HepG2 (cell line): ENCODE data around the gene TOP2B. TPM values are rescaled to one million over a fixed set of nuclear protein-coding genes. Genes with fewer than 3 reads are reported as not detected.
A peak's percentile ranks its signal among the peaks of the same experiment; 100 is the strongest.

Experiments used
- BRCA1 ChIP-seq: sonication (generic); formaldehyde crosslinking; IDR thresholded peaks from 2 replicates; pipeline ENCODE4 v1.4.0; 2020; ENCODE audit warnings: missing genetic modification reagents
- CC2D1A ChIP-seq: sonication (generic); formaldehyde crosslinking; IDR thresholded peaks from 2 replicates; pipeline ENCODE4 v1.8.1; 2023; ENCODE audit warnings: mild to moderate bottlenecking, missing genetic modification reagents
- ETV6 ChIP-seq: sonication (generic); formaldehyde crosslinking; conservative IDR thresholded peaks from 2 replicates; pipeline ENCODE4 v1.4.0; 2020; ENCODE audit warnings: missing genetic modification reagents
- JARID2 ChIP-seq: sonication (generic); formaldehyde crosslinking; IDR thresholded peaks from 2 replicates; pipeline ENCODE4 v1.8.1; 2023; ENCODE audit warnings: missing genetic modification reagents, inconsistent platforms; ENCODE audit not compliant: insufficient replicate concordance
- JUNB ChIP-seq: sonication (generic); formaldehyde crosslinking; IDR thresholded peaks from 2 replicates; pipeline ENCODE4 v1.8.0; 2022; ENCODE audit warnings: missing genetic modification reagents, mild to moderate bottlenecking, borderline replicate concordance
- POLR2AphosphoS5 ChIP-seq: IDR thresholded peaks from 2 replicates; pipeline ENCODE4 v1.6.1; 2012; ENCODE audit warnings: low read depth, low read length
- PRPF4 ChIP-seq: fragments of 200-400 bp; formaldehyde crosslinking; IDR thresholded peaks from 2 replicates; pipeline ENCODE4 v1.6.1; 2016; ENCODE audit warnings: low read length, low read depth; ENCODE audit not compliant: poor library complexity, severe bottlenecking
- PTBP1 ChIP-seq: fragments of 200-400 bp; formaldehyde crosslinking; IDR thresholded peaks from 2 replicates; pipeline ENCODE4 v1.6.1; 2018; ENCODE audit warnings: low read length, low read depth; ENCODE audit not compliant: poor library complexity, severe bottlenecking
- RAD51 ChIP-seq: fragments of 450-650 bp; IDR thresholded peaks from 2 replicates; pipeline ENCODE4 v1.6.1; 2016; ENCODE audit warnings: borderline replicate concordance
- RARG ChIP-seq: sonication (generic); formaldehyde crosslinking; IDR thresholded peaks from 2 replicates; pipeline ENCODE4 v1.4.0; 2020; ENCODE audit warnings: low read depth, mild to moderate bottlenecking, missing genetic modification reagents
- SIN3A ChIP-seq: IDR thresholded peaks from 2 replicates; pipeline ENCODE4 v1.6.1; 2011; ENCODE audit warnings: low read depth, mild to moderate bottlenecking, control low read depth, low read length, borderline replicate concordance
- SIN3B ChIP-seq: fragments of 150-350 bp; IDR thresholded peaks from 2 replicates; pipeline ENCODE4 v1.6.1; 2014; ENCODE audit warnings: low read length
- SRSF9 ChIP-seq: fragments of 200-400 bp; formaldehyde crosslinking; IDR thresholded peaks from 2 replicates; pipeline ENCODE4 v1.6.1; 2018; ENCODE audit warnings: borderline replicate concordance, mild to moderate bottlenecking, low read depth, low read length; ENCODE audit not compliant: insufficient read depth, poor library complexity, severe bottlenecking
- TARDBP ChIP-seq: sonication (generic); formaldehyde crosslinking; IDR thresholded peaks from 2 replicates; pipeline ENCODE4 v1.8.0; 2022; ENCODE audit warnings: mild to moderate bottlenecking, missing genetic modification reagents
- ZFYVE20 ChIP-seq: sonication (generic); formaldehyde crosslinking; IDR thresholded peaks from 2 replicates; pipeline ENCODE4 v1.8.0; 2023; ENCODE audit warnings: low read depth, mild to moderate bottlenecking, moderate library complexity, missing genetic modification reagents, borderline replicate concordance
- ZNF101 ChIP-seq: sonication (generic); formaldehyde crosslinking; IDR thresholded peaks from 2 replicates; pipeline ENCODE4 v1.4.0; 2020; ENCODE audit warnings: mild to moderate bottlenecking, low read depth, missing genetic modification reagents, borderline replicate concordance
- ZNF12 ChIP-seq: sonication (generic); formaldehyde crosslinking; IDR thresholded peaks from 2 replicates; pipeline ENCODE4 v1.5.0; 2020; ENCODE audit warnings: missing genetic modification reagents
- ZNF230 ChIP-seq: sonication (generic); formaldehyde crosslinking; IDR thresholded peaks from 2 replicates; pipeline ENCODE4 v1.4.0; 2020; ENCODE audit warnings: mild to moderate bottlenecking, missing genetic modification reagents
- ZNF549 ChIP-seq: sonication (generic); formaldehyde crosslinking; IDR thresholded peaks from 2 replicates; pipeline ENCODE4 v1.5.0; 2020; ENCODE audit warnings: missing genetic modification reagents
- ZNF672 ChIP-seq: sonication (generic); formaldehyde crosslinking; IDR thresholded peaks from 2 replicates; pipeline ENCODE4 v1.8.1; 2022; ENCODE audit warnings: missing genetic modification reagents
- ZNF720 ChIP-seq: sonication (generic); formaldehyde crosslinking; IDR thresholded peaks from 2 replicates; pipeline ENCODE4 v1.4.0; 2020; ENCODE audit warnings: missing genetic modification reagents
- polyA plus RNA-seq, 8 experiments: library from polyadenylated mRNA; depleted of rRNA in 3 of 8; stranded (reverse) in 7 of 8; unstranded in 1 of 8; fragments of >200 nt; fragmentation: Illumina TruSeq in 4 of 8; extraction: Trizol in 4 of 8; gene quantifications; 2 replicates each; pipeline versions ENCODE4 v1.2.1 to v1.2.3, GENCODE V29; 2011 to 2016; ENCODE audit warnings: low read depth in 4 of 8, missing spikeins in 1 of 8, mixed read lengths in 1 of 8; ENCODE audit not compliant: insufficient read depth in 1 of 8
- total RNA-seq, 5 experiments: library from RNA; depleted of rRNA; stranded (reverse); fragments of >200 nt; fragmentation: Illumina TruSeq; extraction: Trizol; gene quantifications; 2 replicates each; pipeline ENCODE4 v1.2.3, GENCODE V29; 2016; ENCODE audit warnings: low read depth in 1 of 5
- TF ChIP-seq, protein P1 (sequence below): sonication (generic); formaldehyde crosslinking; IDR thresholded peaks from one replicate; pipeline ENCODE4 v1.5.1; 2020; ENCODE audit warnings: mild to moderate bottlenecking, missing genetic modification reagents; ENCODE audit errors: not compliant biosample characterization
- TF ChIP-seq, protein P2 (sequence below): IDR thresholded peaks from 2 replicates; pipeline ENCODE4 v1.6.1; 2018; ENCODE audit warnings: missing genetic modification reagents

The TOP2B gene
- total and polyA plus RNA-seq, 2 of the 13 experiments (the other 11 are each of a cell fraction or from before 2014, with no cell fraction given), result 27.6 to 88.1 TPM

DNA sequence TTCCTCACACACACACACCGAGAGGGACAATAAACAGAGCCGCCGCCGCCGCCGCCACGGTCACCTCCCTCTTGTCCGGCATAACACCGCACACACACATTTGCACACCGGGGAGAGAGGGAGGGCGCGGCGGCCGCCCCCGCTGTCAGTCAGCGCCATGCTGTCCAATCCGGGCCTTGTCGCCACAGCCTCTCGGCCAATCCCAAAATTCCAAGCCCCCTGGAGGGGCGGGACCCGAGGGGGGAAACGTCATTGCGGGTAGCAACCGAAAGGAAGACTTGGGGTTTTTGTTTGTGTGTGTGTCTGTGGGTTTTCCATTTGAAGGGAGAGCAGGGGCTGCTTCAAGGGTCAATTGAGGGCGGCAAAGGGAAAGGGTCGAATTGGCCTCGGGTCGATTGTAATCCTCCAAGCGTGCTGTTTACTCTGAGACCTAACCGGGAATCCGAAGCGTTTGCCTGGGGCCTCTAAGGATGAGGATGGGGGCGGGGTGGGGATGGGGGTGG lies at the start of gene TOP2B (continued):
- TF ChIP-seq ZNF549, result no peak
- no peak for TF ChIP-seq ZFYVE20 (CRISPR knock-in tag)
- TF ChIP-seq, protein P1, sequence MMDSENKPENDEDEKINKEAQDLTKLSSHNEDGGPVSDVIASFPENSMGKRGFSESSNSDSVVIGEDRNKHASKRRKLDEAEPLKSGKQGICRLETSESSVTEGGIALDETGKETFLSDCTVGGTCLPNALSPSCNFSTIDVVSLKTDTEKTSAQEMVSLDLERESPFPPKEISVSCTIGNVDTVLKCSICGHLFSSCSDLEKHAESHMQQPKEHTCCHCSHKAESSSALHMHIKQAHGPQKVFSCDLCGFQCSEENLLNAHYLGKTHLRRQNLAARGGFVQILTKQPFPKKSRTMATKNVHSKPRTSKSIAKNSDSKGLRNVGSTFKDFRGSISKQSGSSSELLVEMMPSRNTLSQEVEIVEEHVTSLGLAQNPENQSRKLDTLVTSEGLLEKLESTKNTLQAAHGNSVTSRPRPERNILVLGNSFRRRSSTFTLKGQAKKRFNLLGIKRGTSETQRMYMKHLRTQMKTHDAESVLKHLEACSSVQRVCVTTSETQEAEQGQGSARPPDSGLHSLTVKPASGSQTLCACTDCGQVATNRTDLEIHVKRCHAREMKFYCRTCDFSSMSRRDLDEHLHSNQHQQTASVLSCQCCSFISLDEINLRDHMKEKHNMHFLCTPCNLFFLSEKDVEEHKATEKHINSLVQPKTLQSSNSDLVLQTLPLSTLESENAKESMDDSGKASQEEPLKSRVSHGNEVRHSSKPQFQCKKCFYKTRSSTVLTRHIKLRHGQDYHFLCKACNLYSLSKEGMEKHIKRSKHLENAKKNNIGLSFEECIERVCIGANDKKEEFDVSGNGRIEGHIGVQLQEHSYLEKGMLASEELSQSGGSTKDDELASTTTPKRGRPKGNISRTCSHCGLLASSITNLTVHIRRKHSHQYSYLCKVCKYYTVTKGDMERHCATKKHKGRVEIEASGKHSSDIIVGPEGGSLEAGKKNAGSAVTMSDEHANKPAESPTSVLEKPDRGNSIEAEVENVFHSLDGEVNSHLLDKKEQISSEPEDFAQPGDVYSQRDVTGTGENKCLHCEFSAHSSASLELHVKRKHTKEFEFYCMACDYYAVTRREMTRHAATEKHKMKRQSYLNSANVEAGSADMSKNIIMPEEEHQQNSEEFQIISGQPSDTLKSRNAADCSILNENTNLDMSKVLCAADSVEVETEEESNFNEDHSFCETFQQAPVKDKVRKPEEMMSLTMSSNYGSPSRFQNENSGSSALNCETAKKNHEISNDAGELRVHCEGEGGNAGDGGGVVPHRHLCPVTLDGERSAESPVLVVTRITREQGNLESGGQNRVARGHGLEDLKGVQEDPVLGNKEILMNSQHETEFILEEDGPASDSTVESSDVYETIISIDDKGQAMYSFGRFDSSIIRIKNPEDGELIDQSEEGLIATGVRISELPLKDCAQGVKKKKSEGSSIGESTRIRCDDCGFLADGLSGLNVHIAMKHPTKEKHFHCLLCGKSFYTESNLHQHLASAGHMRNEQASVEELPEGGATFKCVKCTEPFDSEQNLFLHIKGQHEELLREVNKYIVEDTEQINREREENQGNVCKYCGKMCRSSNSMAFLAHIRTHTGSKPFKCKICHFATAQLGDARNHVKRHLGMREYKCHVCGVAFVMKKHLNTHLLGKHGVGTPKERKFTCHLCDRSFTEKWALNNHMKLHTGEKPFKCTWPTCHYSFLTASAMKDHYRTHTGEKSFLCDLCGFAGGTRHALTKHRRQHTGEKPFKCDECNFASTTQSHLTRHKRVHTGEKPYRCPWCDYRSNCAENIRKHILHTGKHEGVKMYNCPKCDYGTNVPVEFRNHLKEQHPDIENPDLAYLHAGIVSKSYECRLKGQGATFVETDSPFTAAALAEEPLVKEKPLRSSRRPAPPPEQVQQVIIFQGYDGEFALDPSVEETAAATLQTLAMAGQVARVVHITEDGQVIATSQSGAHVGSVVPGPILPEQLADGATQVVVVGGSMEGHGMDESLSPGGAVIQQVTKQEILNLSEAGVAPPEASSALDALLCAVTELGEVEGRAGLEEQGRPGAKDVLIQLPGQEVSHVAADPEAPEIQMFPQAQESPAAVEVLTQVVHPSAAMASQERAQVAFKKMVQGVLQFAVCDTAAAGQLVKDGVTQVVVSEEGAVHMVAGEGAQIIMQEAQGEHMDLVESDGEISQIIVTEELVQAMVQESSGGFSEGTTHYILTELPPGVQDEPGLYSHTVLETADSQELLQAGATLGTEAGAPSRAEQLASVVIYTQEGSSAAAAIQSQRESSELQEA (CRISPR knock-in tag), result no peak
- TF ChIP-seq PTBP1, result peak; percentile 41
- TF ChIP-seq JUNB, result 0 out of 2 replicates have a peak, but pooled peaks have one; percentile 31
- no peak for TF ChIP-seq ZNF12
- peak; percentile 81; the same call in 1 of the 2 replicates for TF ChIP-seq TARDBP
- TF ChIP-seq ZNF230, result 0 out of 2 replicates have a peak, but pooled peaks have one; percentile 42
- 0 out of 2 replicates have a peak, but pooled peaks have one; percentile 58 for TF ChIP-seq BRCA1
- no peak for TF ChIP-seq ZNF672 (CRISPR knock-in tag)
- TF ChIP-seq ZNF720, result no peak
- TF ChIP-seq RARG (CRISPR knock-in tag), result no peak
- TF ChIP-seq POLR2AphosphoS5, result peak; percentile 65
- no peak for TF ChIP-seq SIN3B
- peak; percentile 44; the same call in 1 of the 2 replicates for TF ChIP-seq SIN3A
- peak; percentile 59 for TF ChIP-seq JARID2
- TF ChIP-seq, protein P2, sequence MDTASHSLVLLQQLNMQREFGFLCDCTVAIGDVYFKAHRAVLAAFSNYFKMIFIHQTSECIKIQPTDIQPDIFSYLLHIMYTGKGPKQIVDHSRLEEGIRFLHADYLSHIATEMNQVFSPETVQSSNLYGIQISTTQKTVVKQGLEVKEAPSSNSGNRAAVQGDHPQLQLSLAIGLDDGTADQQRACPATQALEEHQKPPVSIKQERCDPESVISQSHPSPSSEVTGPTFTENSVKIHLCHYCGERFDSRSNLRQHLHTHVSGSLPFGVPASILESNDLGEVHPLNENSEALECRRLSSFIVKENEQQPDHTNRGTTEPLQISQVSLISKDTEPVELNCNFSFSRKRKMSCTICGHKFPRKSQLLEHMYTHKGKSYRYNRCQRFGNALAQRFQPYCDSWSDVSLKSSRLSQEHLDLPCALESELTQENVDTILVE (CRISPR knock-in tag), result no peak; the same call in 1 of the 2 replicates
- no peak for TF ChIP-seq SRSF9
- 0 out of 2 replicates have a peak, but pooled peaks have one; percentile 11 for TF ChIP-seq ETV6 (CRISPR knock-in tag)
- TF ChIP-seq CC2D1A, result no peak
- TF ChIP-seq PRPF4, result no peak
- no peak for TF ChIP-seq ZNF101 (CRISPR knock-in tag)
- no peak for TF ChIP-seq RAD51
